ENCODE results near the gene FZD10. TPM values are rescaled to one million over a fixed set of nuclear protein-coding genes. Genes with fewer than 3 reads are reported as not detected.

Gene FZD10
- total RNA-seq, 1 experiment from 2014 or later = 0.19 TPM

DNA sequence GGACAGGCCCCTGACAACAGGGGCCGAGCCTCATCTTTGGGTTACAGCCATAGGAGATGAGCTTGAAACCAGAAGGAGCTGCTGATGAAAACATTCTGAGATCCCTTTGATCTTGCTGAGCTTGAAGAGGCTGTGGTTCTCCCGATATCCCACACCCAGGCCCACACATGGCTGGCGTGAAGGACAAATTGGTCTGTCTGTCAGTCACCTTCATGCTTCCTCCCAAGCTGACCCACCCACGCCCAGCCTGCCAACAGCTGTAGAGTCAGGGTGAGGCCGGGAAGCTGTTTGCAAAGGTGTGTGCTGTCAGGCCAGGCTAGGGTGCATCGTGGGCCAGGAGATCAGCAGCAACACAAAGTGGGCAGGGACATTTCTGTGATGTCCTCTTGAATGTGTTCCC lies 43.2 kb downstream of the FZD10 start:
- no peak for DNase-seq (ENCODE audit: low spot score)

DNA sequence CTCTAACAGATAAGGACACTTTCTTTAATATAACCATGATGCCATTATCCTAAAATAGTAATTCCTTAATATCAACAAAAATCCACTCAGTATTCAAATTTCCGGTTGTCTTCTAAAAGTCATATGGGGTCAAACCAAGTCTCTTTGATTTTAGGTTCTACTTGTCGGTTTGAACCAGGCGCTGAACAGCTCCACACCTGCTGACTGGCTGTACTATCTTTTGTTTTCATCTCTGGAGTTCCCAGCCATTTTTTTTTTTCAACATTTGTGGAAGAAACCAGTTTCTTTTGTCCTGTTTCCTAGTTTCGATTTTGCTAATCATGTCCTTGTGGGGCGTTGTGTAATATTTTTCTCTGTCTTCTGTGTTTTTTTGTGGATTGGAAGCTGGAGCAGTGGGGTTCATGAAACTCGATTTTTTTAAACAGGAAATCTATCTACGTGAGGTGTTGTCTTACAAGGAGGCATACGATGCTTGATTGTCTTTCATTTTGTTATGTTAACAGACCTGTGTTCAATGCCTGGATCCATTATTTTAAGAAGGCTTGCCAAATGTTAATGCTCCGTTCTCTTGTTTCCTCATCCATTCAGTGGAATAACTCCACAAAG lies 50.2 kb downstream of the FZD10 start:
- DNase-seq (ENCODE audit: low spot score) = no peak

- DNase-seq (ENCODE audit: low spot score) = no peak
These were observed 51.0 kb downstream of the FZD10 start for GRCh38 chr12:130213249-130213648.

DNA sequence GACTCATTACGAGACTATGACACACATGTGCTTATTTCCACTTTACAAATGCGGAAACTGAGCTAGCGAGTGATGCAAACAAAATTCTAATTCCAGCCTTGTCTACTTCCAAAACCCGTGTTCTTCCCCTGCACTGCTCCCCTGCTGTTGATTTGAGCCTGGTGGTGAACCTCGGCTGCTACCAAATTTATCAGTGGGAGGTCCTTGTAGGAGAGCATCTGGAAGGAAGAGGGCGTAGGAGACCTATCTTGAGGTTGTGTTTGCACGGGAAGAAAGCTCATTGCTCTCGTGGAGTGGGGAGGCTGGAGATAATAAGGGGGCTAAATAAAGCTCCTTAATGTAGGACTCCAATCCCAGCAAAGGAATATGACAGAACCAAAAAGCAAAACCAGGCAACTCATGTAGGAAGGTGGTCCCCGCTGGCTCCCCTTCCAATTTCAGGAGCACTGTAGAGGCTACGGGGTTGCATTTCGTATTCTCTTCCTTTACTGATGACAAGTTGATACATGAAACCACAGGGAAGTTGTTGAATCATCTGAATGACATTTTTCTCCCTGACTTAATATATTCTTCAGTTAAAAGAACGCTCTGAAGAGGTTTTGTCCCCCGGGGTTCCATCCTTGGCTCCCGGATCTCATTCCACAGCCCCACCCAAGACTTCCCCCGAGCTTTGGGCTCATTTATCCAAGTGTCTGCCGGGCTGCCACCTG lies 52.6 kb downstream of the FZD10 start:
- no peak for DNase-seq (ENCODE audit: low spot score)

Other genes with a start within 250 kb of the FZD10 start
- 0.06 and 0.08 TPM in 2 replicates for gene PIWIL1, start 175.4 kb downstream of the FZD10 start, total RNA-seq (2014; rRNA removed; shearing (Covaris generic))

Data from H4 (cell line).